Breast epithelium (tissue), 3 donors: Measurements from ENCODE around the gene ZNF362.

ENCODE experiments used
- POLR2A ChIP-seq: fragments of 450-650 bp; IDR thresholded peaks from one replicate; pipeline ENCODE4 v1.6.1; 2016; ENCODE audit warnings: antibody characterized with exemption, mild to moderate bottlenecking, moderate library complexity
- TF ChIP-seq, protein P1 (sequence below), 3 donors: fragments of 450-650 bp; IDR thresholded peaks; one replicate each; pipeline ENCODE4 v1.5.1; 2016 to 2017; ENCODE audit warnings: antibody characterized with exemption in 3 of 3, mild to moderate bottlenecking in 3 of 3, moderate library complexity in 3 of 3

GRCh38 chr1:33275195-33275594, 18.9 kb downstream of the ZNF362 start:
- TF ChIP-seq POLR2A = no peak
- TF ChIP-seq, protein P1, sequence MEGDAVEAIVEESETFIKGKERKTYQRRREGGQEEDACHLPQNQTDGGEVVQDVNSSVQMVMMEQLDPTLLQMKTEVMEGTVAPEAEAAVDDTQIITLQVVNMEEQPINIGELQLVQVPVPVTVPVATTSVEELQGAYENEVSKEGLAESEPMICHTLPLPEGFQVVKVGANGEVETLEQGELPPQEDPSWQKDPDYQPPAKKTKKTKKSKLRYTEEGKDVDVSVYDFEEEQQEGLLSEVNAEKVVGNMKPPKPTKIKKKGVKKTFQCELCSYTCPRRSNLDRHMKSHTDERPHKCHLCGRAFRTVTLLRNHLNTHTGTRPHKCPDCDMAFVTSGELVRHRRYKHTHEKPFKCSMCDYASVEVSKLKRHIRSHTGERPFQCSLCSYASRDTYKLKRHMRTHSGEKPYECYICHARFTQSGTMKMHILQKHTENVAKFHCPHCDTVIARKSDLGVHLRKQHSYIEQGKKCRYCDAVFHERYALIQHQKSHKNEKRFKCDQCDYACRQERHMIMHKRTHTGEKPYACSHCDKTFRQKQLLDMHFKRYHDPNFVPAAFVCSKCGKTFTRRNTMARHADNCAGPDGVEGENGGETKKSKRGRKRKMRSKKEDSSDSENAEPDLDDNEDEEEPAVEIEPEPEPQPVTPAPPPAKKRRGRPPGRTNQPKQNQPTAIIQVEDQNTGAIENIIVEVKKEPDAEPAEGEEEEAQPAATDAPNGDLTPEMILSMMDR (IDR thresholded peaks at IDR 0.05) = no peak
